Measurements from ENCODE around the gene SLC25A45. TPM values are rescaled to one million over a fixed set of nuclear protein-coding genes. Genes with fewer than 3 reads are reported as not detected.
A peak's percentile ranks its signal among the peaks of the same experiment; 100 is the strongest.

The SLC25A45 gene
- total RNA-seq, 1 donor from 2014 or later: 2.2 TPM

- DNase-seq (ENCODE audit: extremely low spot score in 2 of 2): peak; percentile 96
- intact Hi-C loops (cut with DNase I): loop anchor here (2.0 kb wide), 1 partner anchor 77 kb away; the partner anchor contains the start of gene MALAT1
- Histone ChIP-seq H3K4me1 (peaks cover 44% of the 10 kb centered on the region), H3K36me3 (peaks cover 0 to 35% of the 10 kb centered on the region in 2 donors), H3K27me3 (no peaks in the 10 kb centered on the region), H3K4me3 (peak overlapping the region; percentile 58 to 96), H3K27ac (peak overlapping the region; percentile 99), H3K9me3 (no peaks in the 10 kb centered on the region)
- TF ChIP-seq POLR2AphosphoS5 (IDR thresholded peaks at IDR 0.05; ENCODE audit: insufficient read depth in 1 of 2, low read depth in 1 of 2) (peak; percentile 45 to 85), POLR2A (IDR thresholded peaks at IDR 0.05) (peak in 1 of 2 donors; percentile 85)
- TF ChIP-seq, protein P1, sequence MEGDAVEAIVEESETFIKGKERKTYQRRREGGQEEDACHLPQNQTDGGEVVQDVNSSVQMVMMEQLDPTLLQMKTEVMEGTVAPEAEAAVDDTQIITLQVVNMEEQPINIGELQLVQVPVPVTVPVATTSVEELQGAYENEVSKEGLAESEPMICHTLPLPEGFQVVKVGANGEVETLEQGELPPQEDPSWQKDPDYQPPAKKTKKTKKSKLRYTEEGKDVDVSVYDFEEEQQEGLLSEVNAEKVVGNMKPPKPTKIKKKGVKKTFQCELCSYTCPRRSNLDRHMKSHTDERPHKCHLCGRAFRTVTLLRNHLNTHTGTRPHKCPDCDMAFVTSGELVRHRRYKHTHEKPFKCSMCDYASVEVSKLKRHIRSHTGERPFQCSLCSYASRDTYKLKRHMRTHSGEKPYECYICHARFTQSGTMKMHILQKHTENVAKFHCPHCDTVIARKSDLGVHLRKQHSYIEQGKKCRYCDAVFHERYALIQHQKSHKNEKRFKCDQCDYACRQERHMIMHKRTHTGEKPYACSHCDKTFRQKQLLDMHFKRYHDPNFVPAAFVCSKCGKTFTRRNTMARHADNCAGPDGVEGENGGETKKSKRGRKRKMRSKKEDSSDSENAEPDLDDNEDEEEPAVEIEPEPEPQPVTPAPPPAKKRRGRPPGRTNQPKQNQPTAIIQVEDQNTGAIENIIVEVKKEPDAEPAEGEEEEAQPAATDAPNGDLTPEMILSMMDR (IDR thresholded peaks at IDR 0.05): no peak
Measured at GRCh38 chr11:65421794-65422632, 39.6 kb upstream of the SLC25A45 start.

GRCh38 chr11:65420979-65421793 is 38.7 kb upstream of the SLC25A45 start:
- DNase-seq (ENCODE audit: extremely low spot score in 2 of 2): peak; percentile 99 to 100
- Histone ChIP-seq H3K4me3 (peak overlapping the region; percentile 58 to 96), H3K36me3 (peaks cover 0 to 27% of the 10 kb centered on the region in 2 donors), H3K27me3 (no peaks in the 10 kb centered on the region), H3K9me3 (no peaks in the 10 kb centered on the region), H3K27ac (peak overlapping the region; percentile 99), H3K4me1 (peaks cover 46% of the 10 kb centered on the region)
- intact Hi-C loops (cut with DNase I): loop anchor here (1.0 kb wide), 1 partner anchor 50 kb away; no protein-coding TSS in a partner anchor
- TF ChIP-seq POLR2AphosphoS5 (IDR thresholded peaks at IDR 0.05; ENCODE audit: insufficient read depth in 1 of 2, low read depth in 1 of 2): peak; percentile 98 to 99
- TF ChIP-seq, protein P1 (IDR thresholded peaks at IDR 0.05): no peak
- peak in 1 of 2 donors; percentile 73 for TF ChIP-seq POLR2A (IDR thresholded peaks at IDR 0.05)

GRCh38 chr11:65420506-65420905 is 38.1 kb upstream of the SLC25A45 start:
- intact Hi-C loops (cut with DNase I): loop anchor here (1.0 kb wide), 1 partner anchor 51 kb away; no protein-coding TSS in a partner anchor
- TF ChIP-seq POLR2A (IDR thresholded peaks at IDR 0.05): no peak
- TF ChIP-seq, protein P1 (IDR thresholded peaks at IDR 0.05): no peak
- no peak for TF ChIP-seq POLR2AphosphoS5 (IDR thresholded peaks at IDR 0.05; ENCODE audit: insufficient read depth in 1 of 2, low read depth in 1 of 2)
- Histone ChIP-seq H3K36me3 (peaks cover 0 to 21% of the 10 kb centered on the region in 2 donors), H3K4me1 (peaks cover 52% of the 10 kb centered on the region), H3K4me3 (peak overlapping the region; percentile 58 to 96), H3K27ac (peak overlapping the region; percentile 99), H3K27me3 (no peaks in the 10 kb centered on the region), H3K9me3 (no peaks in the 10 kb centered on the region)
- no peak for DNase-seq (ENCODE audit: extremely low spot score in 2 of 2)

DNA sequence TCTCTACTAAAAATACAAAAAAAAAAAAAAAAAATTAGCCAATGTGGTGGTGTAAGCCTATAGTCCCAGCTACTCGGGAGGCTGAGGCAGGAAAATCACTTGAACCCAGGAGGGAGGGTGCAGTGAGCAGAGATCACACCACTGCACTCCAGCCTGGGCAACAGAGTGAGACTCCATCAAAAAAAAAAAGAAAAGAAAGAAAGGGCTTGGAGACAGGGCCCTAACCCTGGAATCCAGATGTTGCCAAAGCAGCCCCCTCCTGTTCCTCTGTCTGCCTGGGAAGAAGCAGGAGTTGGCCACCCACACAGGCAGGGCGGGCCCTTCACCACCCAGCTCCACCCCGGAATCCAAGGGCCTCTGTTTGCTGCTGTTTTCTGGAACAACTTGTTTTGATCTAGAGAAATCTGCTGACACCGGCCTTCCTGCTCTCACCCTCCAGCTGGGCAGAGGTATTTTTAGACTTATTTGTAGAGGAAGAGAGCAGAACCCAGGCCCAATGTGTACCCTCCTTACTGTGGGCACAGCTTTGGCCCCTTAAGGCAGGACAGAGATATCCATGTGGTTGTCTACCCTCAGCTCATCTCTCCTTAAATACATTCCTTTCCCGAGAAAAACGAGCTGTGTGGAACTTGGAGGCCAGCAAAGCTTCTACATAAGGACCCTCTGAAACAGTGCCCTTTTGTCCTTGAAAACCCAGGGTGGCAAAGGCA is 37.5 kb upstream of the SLC25A45 start:
- H3K27ac ChIP-seq: peak overlapping the region; percentile 99
- intact Hi-C loops (cut with DNase I): loop anchor here (1.0 to 5.0 kb wide), 2 partner anchors 38 to 51 kb away; partner anchors contain the start of gene SLC25A45
- peak; percentile 97 for DNase-seq (ENCODE audit: extremely low spot score in 2 of 2)
- H3K9me3 ChIP-seq: no peaks in the 10 kb centered on the region
- peak overlapping the region; percentile 58 to 96 for H3K4me3 ChIP-seq
- peaks cover 55% of the 10 kb centered on the region for H3K4me1 ChIP-seq
- no peaks in the 10 kb centered on the region for H3K27me3 ChIP-seq
- TF ChIP-seq, protein P1 (IDR thresholded peaks at IDR 0.05): no peak
- TF ChIP-seq POLR2AphosphoS5 (IDR thresholded peaks at IDR 0.05; ENCODE audit: insufficient read depth in 1 of 2, low read depth in 1 of 2): peak; percentile 82 to 98
- peak in 1 of 2 donors; percentile 63 for TF ChIP-seq POLR2A (IDR thresholded peaks at IDR 0.05)
- peaks cover 0 to 15% of the 10 kb centered on the region in 2 donors for H3K36me3 ChIP-seq

Measured in vagina (tissue), 2 donors.